GM12878 (cell line): ENCODE measurements around the gene STRA6.

Experiments used
- BACH1 ChIP-seq: fragments of 450-650 bp; IDR thresholded peaks from 2 replicates; pipeline ENCODE4 v1.6.1; 2017; ENCODE audit warnings: mild to moderate bottlenecking, borderline replicate concordance
- CTCF ChIP-seq, 3 experiments: IDR thresholded peaks in 2 of 3; conservative IDR thresholded peaks in 1 of 3; 2 replicates each; pipeline ENCODE4 v1.5.1; 2011; ENCODE audit warnings: low read depth in 3 of 3, low read length in 3 of 3, mild to moderate bottlenecking in 3 of 3, control low read depth in 2 of 3, moderate library complexity in 2 of 3, inconsistent platforms in 1 of 3, mixed read lengths in 1 of 3; ENCODE audit not compliant: control insufficient read depth in 2 of 3, insufficient read depth in 1 of 3; ENCODE audit errors: extremely low read depth in 1 of 3
- EP300 ChIP-seq, 2 experiments: fragments of 150-350 bp in 1 of 2; IDR thresholded peaks; 2 replicates each; pipeline ENCODE4 v1.6.1; 2011 to 2012; ENCODE audit warnings: low read depth in 2 of 2, low read length in 2 of 2, borderline replicate concordance in 1 of 2, improper control_type of control experiment in 1 of 2, inconsistent platforms in 1 of 2; ENCODE audit not compliant: control insufficient read depth in 1 of 2
- ETV6 ChIP-seq, 2 experiments: fragments of 450-650 bp in 1 of 2; IDR thresholded peaks in 1 of 2; conservative IDR thresholded peaks in 1 of 2; 2 replicates each; pipeline ENCODE4 v1.6.1; 2014; ENCODE audit warnings: antibody characterized with exemption in 1 of 2, borderline replicate concordance in 1 of 2, low read depth in 1 of 2, mild to moderate bottlenecking in 1 of 2, moderate library complexity in 1 of 2
- EZH2 ChIP-seq: IDR thresholded peaks from 2 replicates; pipeline ENCODE4 v1.6.1; 2012; ENCODE audit warnings: low read depth, mild to moderate bottlenecking, control low read depth, inconsistent platforms, low read length, borderline replicate concordance; ENCODE audit not compliant: control insufficient read depth
- GABPA ChIP-seq: IDR thresholded peaks from 2 replicates; pipeline ENCODE4 v1.6.1; 2014; ENCODE audit warnings: antibody characterized with exemption, low read depth, mild to moderate bottlenecking, inconsistent platforms
- HCFC1 ChIP-seq: fragments of 150-350 bp; IDR thresholded peaks from 2 replicates; pipeline ENCODE4 v1.6.1; 2014; ENCODE audit warnings: low read length
- MXI1 ChIP-seq: fragments of 150-350 bp; IDR thresholded peaks from 2 replicates; pipeline ENCODE4 v1.6.1; 2011; ENCODE audit warnings: low read depth, mild to moderate bottlenecking, inconsistent platforms, low read length, improper control_type of control experiment
- NR2C2 ChIP-seq: IDR thresholded peaks from 2 replicates; pipeline ENCODE4 v1.6.1; 2011; ENCODE audit warnings: borderline replicate concordance, low read depth; ENCODE audit not compliant: control insufficient read depth, insufficient read length
- NRF1 ChIP-seq: conservative IDR thresholded peaks from 2 replicates; pipeline ENCODE4 v1.6.1; 2011; ENCODE audit warnings: mild to moderate bottlenecking, low read depth, low read length, improper control_type of control experiment
- SRF ChIP-seq, 2 experiments: IDR thresholded peaks; 2 replicates each; pipeline ENCODE4 v1.6.1; 2011; ENCODE audit warnings: low read depth in 2 of 2, low read length in 2 of 2, mild to moderate bottlenecking in 1 of 2, moderate library complexity in 1 of 2

GRCh38 chr15:74138642-74139041 lies 63.9 kb downstream of the STRA6 start:
- TF ChIP-seq MXI1 = no peak
- TF ChIP-seq CTCF (IDR thresholded peaks at IDR 0.05 in 2 of 3, conservative IDR thresholded peaks at IDR 0.05 in 1 of 3; ENCODE audit: control insufficient read depth in 2 of 3, extremely low read depth in 1 of 3, insufficient read depth in 1 of 3, low read depth in 3 of 3, low read length in 3 of 3) = no peak
- TF ChIP-seq SRF (IDR thresholded peaks at IDR 0.05; ENCODE audit: low read depth in 2 of 2, low read length in 2 of 2) = no peak
- no peak for TF ChIP-seq EZH2
- no peak for TF ChIP-seq NR2C2
- TF ChIP-seq BACH1 = no peak
- TF ChIP-seq NRF1 = no peak
- TF ChIP-seq ETV6 (conservative IDR thresholded peaks at IDR 0.05 in 1 of 2, IDR thresholded peaks at IDR 0.05 in 1 of 2; ENCODE audit: borderline replicate concordance in 1 of 2, low read depth in 1 of 2) = no peak
- TF ChIP-seq HCFC1 = no peak
- no peak for TF ChIP-seq GABPA
- no peak for TF ChIP-seq EP300 (IDR thresholded peaks at IDR 0.05; ENCODE audit: borderline replicate concordance in 1 of 2, control insufficient read depth in 1 of 2, low read depth in 2 of 2, low read length in 2 of 2)
